Measurements from ENCODE around the gene EPB41L4B. TPM values are rescaled to one million over a fixed set of nuclear protein-coding genes. Genes with fewer than 3 reads are reported as not detected.

Gene EPB41L4B
- total RNA-seq, 2 donors from 2014 or later = 13.3 to 15.1 TPM

DNA sequence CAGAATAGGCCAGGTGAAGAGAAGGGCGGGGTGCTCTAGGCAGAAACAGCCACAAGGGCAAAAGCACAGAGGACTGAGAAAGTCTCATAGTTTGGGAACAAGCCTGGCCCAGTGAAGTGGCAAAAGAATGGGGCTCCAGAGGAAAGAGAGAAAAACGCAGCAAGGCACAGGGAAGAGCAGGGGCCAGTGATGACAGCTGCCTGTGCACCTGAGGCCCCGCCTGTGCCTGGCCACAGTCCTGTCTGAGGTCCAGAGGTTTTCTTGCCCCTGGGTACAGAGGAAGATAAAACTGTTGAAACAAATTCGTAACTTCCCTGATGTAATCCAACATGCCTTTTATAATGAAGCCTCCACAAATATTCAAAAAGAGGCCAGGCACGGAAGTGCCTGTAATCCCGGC, 175.8 kb downstream of the EPB41L4B start:
- H3K4me3 ChIP-seq = no peak overlapping the region
- no peaks in the 10 kb centered on the region for H3K9me3 ChIP-seq
- no peaks in the 10 kb centered on the region for H3K27me3 ChIP-seq (replicated peaks; ENCODE audit: insufficient read depth)
- no peaks in the 10 kb centered on the region for H3K4me1 ChIP-seq (replicated peaks)
- H3K36me3 ChIP-seq = no peaks in the 10 kb centered on the region
- WGBS = 92% methylated on average over 6 of the region's 6 CpGs
- intact Hi-C loops (cut with DNase I) = no loop called here
- TF ChIP-seq CTCF (IDR thresholded peaks at IDR 0.05) = no peak
- TF ChIP-seq POLR2A (IDR thresholded peaks at IDR 0.05) = no peak
- no peak for TF ChIP-seq POLR2AphosphoS5 (IDR thresholded peaks at IDR 0.05)
- no peak overlapping the region for H3K27ac ChIP-seq
- no peak for DNase-seq (ENCODE audit: low spot score)

GRCh38 chr9:109143881-109144562, 176.8 kb downstream of the EPB41L4B start:
- H3K4me1 ChIP-seq (replicated peaks) = no peaks in the 10 kb centered on the region
- WGBS = 85% methylated on average over 5 of the region's 5 CpGs
- no peak for DNase-seq (ENCODE audit: low spot score)
- H3K36me3 ChIP-seq = no peaks in the 10 kb centered on the region
- H3K9me3 ChIP-seq = no peaks in the 10 kb centered on the region
- no peaks in the 10 kb centered on the region for H3K27me3 ChIP-seq (replicated peaks; ENCODE audit: insufficient read depth)
- intact Hi-C loops (cut with DNase I) = no loop called here
- H3K27ac ChIP-seq = no peak overlapping the region
- H3K4me3 ChIP-seq = no peak overlapping the region
- TF ChIP-seq POLR2A (IDR thresholded peaks at IDR 0.05) (no peak), CTCF (IDR thresholded peaks at IDR 0.05) (no peak), POLR2AphosphoS5 (IDR thresholded peaks at IDR 0.05) (no peak)

DNA sequence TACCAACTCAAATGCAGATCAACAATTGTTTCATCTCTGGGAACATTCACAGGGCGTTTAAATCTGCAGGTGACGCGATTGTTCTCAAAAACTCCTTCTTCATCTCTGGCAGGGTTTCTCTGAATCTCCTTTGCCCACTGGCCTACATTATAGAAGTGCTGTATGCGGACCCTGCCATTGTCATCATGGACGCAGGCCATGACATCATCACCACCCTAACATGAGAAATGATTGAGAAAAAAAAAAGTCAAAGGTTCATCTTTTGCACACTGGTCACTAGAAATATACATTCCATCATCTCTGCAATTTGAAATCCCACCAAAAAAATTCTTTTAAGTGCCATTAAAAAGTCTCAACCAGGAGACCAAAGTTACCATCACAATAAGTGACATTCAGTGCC, 179.5 kb downstream of the EPB41L4B start:
- no peaks in the 10 kb centered on the region for H3K36me3 ChIP-seq
- H3K27me3 ChIP-seq (replicated peaks; ENCODE audit: insufficient read depth) = no peaks in the 10 kb centered on the region
- DNase-seq (ENCODE audit: low spot score) = no peak
- H3K4me3 ChIP-seq = no peak overlapping the region
- H3K4me1 ChIP-seq (replicated peaks) = no peaks in the 10 kb centered on the region
- intact Hi-C loops (cut with DNase I) = no loop called here
- H3K9me3 ChIP-seq = no peaks in the 10 kb centered on the region
- whole genome bisulfite sequencing = 95% methylated on average over 5 of the region's 5 CpGs
- H3K27ac ChIP-seq = no peak overlapping the region
- TF ChIP-seq POLR2AphosphoS5 (IDR thresholded peaks at IDR 0.05) (no peak), CTCF (IDR thresholded peaks at IDR 0.05) (no peak), POLR2A (IDR thresholded peaks at IDR 0.05) (no peak)

DNA sequence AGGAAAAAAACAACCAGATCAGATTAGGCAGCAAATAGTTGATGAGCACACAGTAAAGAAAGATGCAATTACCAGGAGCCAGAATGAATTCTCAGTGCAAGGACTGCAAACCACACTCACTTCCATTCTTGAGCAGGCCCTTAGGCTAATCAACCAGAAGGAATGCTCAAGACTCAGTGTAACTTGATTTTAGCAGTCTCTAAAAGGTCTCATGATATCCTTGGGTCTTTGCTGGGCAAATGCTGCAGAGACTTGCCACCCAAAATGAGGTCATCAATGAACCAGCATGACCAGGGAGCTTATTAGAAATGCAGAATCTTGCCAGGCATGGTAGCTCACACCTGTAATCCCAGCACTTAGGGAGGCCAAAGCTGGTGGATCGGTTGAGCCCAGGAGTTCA, 181.0 kb downstream of the EPB41L4B start:
- WGBS = 100% methylated on average over 1 of the region's 1 CpG
- intact Hi-C loops (cut with DNase I) = no loop called here
- Histone ChIP-seq H3K4me3 (no peak overlapping the region), H3K27me3 (replicated peaks; ENCODE audit: insufficient read depth) (no peaks in the 10 kb centered on the region), H3K27ac (no peak overlapping the region), H3K4me1 (replicated peaks) (no peaks in the 10 kb centered on the region), H3K9me3 (no peaks in the 10 kb centered on the region), H3K36me3 (no peaks in the 10 kb centered on the region)
- no peak for TF ChIP-seq CTCF (IDR thresholded peaks at IDR 0.05)
- no peak for TF ChIP-seq POLR2AphosphoS5 (IDR thresholded peaks at IDR 0.05)
- TF ChIP-seq POLR2A (IDR thresholded peaks at IDR 0.05) = no peak
- DNase-seq (ENCODE audit: low spot score) = no peak

GRCh38 chr9:109138421-109138820, 182.4 kb downstream of the EPB41L4B start:
- no peaks in the 10 kb centered on the region for H3K27me3 ChIP-seq (replicated peaks; ENCODE audit: insufficient read depth)
- DNase-seq (ENCODE audit: low spot score) = no peak
- no peak overlapping the region for H3K4me3 ChIP-seq
- no peaks in the 10 kb centered on the region for H3K36me3 ChIP-seq
- no peaks in the 10 kb centered on the region for H3K4me1 ChIP-seq (replicated peaks)
- TF ChIP-seq POLR2AphosphoS5 (IDR thresholded peaks at IDR 0.05) (no peak), CTCF (IDR thresholded peaks at IDR 0.05) (no peak), POLR2A (IDR thresholded peaks at IDR 0.05) (no peak)
- intact Hi-C loops (cut with DNase I) = no loop called here
- H3K9me3 ChIP-seq = no peaks in the 10 kb centered on the region
- no peak overlapping the region for H3K27ac ChIP-seq
- WGBS = 91% methylated on average over 2 of the region's 2 CpGs
